D341Med (cell line): ENCODE measurements around the gene MVP.
"Not testable (repeated sequence)": the region's sequence is repeated elsewhere in the genome, so short reads cannot be mapped to it uniquely, and the experiment has no call there.

Experiments used
- DNase-seq: peaks from one replicate; pipeline ENCODE4 v3.0.0; 2012; ENCODE audit warnings: low spot score

MVP gene

GRCh38 chr16:29875206-29875605 is 54.9 kb downstream of the MVP start:
- DNase-seq = no peak

GRCh38 chr16:29876217-29876593 is 55.9 kb downstream of the MVP start:
- no peak for DNase-seq

GRCh38 chr16:29876594-29877249 is 56.5 kb downstream of the MVP start:
- DNase-seq = no peak

GRCh38 chr16:29877266-29877961 is 57.2 kb downstream of the MVP start:
- no peak for DNase-seq

GRCh38 chr16:29878172-29878571 is 57.9 kb downstream of the MVP start:
- DNase-seq = no peak

- DNase-seq = no peak
Measured at GRCh38 chr16:29881050-29881449, 60.8 kb downstream of the MVP start.

GRCh38 chr16:29883987-29884386 is 63.7 kb downstream of the MVP start:
- DNase-seq = no peak

GRCh38 chr16:29889372-29889771 is 69.1 kb downstream of the MVP start:
- not testable (repeated sequence) for DNase-seq

GRCh38 chr16:29891525-29892457 is 71.5 kb downstream of the MVP start:
- no peak for DNase-seq

GRCh38 chr16:29892458-29892813 is 72.2 kb downstream of the MVP start:
- no peak for DNase-seq

GRCh38 chr16:29893553-29893952 is 73.3 kb downstream of the MVP start:
- DNase-seq = no peak

- DNase-seq = no peak
Measured at GRCh38 chr16:29894352-29894751, 74.1 kb downstream of the MVP start.

GRCh38 chr16:29896841-29897240 is 76.6 kb downstream of the MVP start:
- DNase-seq = no peak

- DNase-seq = no peak
Measured at GRCh38 chr16:29897333-29897732, 77.1 kb downstream of the MVP start.
